IMR-90 (cell line): ENCODE measurements around the gene TIRAP. TPM values are rescaled to one million over a fixed set of nuclear protein-coding genes. Genes with fewer than 3 reads are reported as not detected.

Source experiments
- ATAC-seq: fragments of 200-7000 bp; cut with Tn5 transposase; 2 replicates; pipeline ENCODE4 v1.9.1; 2020; ENCODE audit warnings: low read depth, mild to moderate bottlenecking, moderate library complexity
- BruUV-seq: library from RNA; stranded (reverse); fragments of 400-500 nt; replicated peaks from 2 replicates; lab custom pipeline; 2021; lab: Mats Ljungman, UMichigan
- CTCF ChIA-PET: fragments of 300-600 bp; formaldehyde crosslinking; extraction: SDS; loops from one replicate; lab custom pipeline; 2021; ENCODE audit warnings: antibody characterized with exemption; lab: Yijun Ruan, JAX
- POLR2A ChIA-PET: fragments of 300-600 bp; sonication (Branson Sonifier 250); formaldehyde crosslinking; loops from one replicate; lab custom pipeline; 2022; ENCODE audit warnings: antibody characterized with exemption; ENCODE audit not compliant: unreplicated experiment; lab: Charles Lee
- DNase-seq: peaks from one replicate; pipeline ENCODE4 v3.0.0; 2013
- H2AFZ ChIP-seq: replicated peaks from 2 replicates; pipeline ENCODE3; 2013; ENCODE audit warnings: low read length, mild to moderate bottlenecking; ENCODE audit not compliant: poor library complexity
- H2AK5ac ChIP-seq: 2 replicates; pipeline ENCODE4 v1.6.1; 2013; ENCODE audit warnings: low read depth, low read length, inconsistent platforms
- H2AK9ac ChIP-seq: replicated peaks from 2 replicates; pipeline ENCODE3; 2013; ENCODE audit warnings: mild to moderate bottlenecking, low read depth, low read length, moderate library complexity; ENCODE audit not compliant: poor library complexity
- H2BK120ac ChIP-seq: 2 replicates; pipeline ENCODE4 v1.6.1; 2013; ENCODE audit warnings: low read depth, low read length, inconsistent platforms
- H2BK15ac ChIP-seq: 3 replicates; pipeline ENCODE4 v1.6.1; 2013; ENCODE audit warnings: low read depth, low read length, inconsistent platforms
- H2BK20ac ChIP-seq: 2 replicates; pipeline ENCODE4 v1.6.1; 2013; ENCODE audit warnings: low read depth, mild to moderate bottlenecking, inconsistent platforms, low read length, moderate library complexity
- H2BK5ac ChIP-seq: 2 replicates; pipeline ENCODE4 v1.6.1; 2013; ENCODE audit warnings: mild to moderate bottlenecking, low read depth, low read length, inconsistent platforms; ENCODE audit not compliant: poor library complexity, severe bottlenecking
- H3K14ac ChIP-seq: replicated peaks from 2 replicates; pipeline ENCODE4 v1.6.1; 2013; ENCODE audit warnings: low read depth, low read length, inconsistent platforms
- H3K18ac ChIP-seq: 2 replicates; pipeline ENCODE4 v1.6.1; 2013; ENCODE audit warnings: low read depth, low read length, control low read depth
- H3K23ac ChIP-seq: 2 replicates; pipeline ENCODE4 v1.6.1; 2013; ENCODE audit warnings: low read depth, low read length, inconsistent platforms
- H3K27ac ChIP-seq: 2 replicates; pipeline ENCODE4 v1.5.1; 2013; ENCODE audit warnings: mild to moderate bottlenecking, control low read depth, low read length; ENCODE audit not compliant: insufficient read depth
- H3K27me3 ChIP-seq: 2 replicates; pipeline ENCODE4 v1.6.1; 2013; ENCODE audit warnings: low read length; ENCODE audit not compliant: control insufficient read depth, insufficient read depth
- H3K36me3 ChIP-seq: 2 replicates; pipeline ENCODE4 v1.6.1; 2013; ENCODE audit warnings: low read length, mixed read lengths; ENCODE audit not compliant: control insufficient read depth, insufficient read depth
- H3K4ac ChIP-seq: 2 replicates; pipeline ENCODE4 v1.6.1; 2013; ENCODE audit warnings: low read depth, low read length, inconsistent platforms
- H3K4me1 ChIP-seq: 2 replicates; pipeline ENCODE4 v1.6.1; 2013; ENCODE audit warnings: low read length, mixed read lengths; ENCODE audit not compliant: control insufficient read depth, insufficient read depth
- H3K4me2 ChIP-seq: 2 replicates; pipeline ENCODE4 v1.6.1; 2013; ENCODE audit warnings: low read depth, mild to moderate bottlenecking, control low read depth, low read length, moderate library complexity
- H3K4me3 ChIP-seq: 2 replicates; pipeline ENCODE4 v1.5.1; 2013; ENCODE audit warnings: low read depth, mild to moderate bottlenecking, control low read depth, low read length, moderate library complexity; ENCODE audit not compliant: insufficient read depth
- H3K56ac ChIP-seq: 2 replicates; pipeline ENCODE4 v1.6.1; 2013; ENCODE audit warnings: low read length, inconsistent platforms; ENCODE audit not compliant: insufficient read depth; ENCODE audit errors: extremely low read depth
- H3K79me1 ChIP-seq, 2 experiments: 2 replicates each; pipeline ENCODE4 v1.6.1; 2013; ENCODE audit warnings: low read length in 2 of 2, inconsistent platforms in 1 of 2, low read depth in 1 of 2
- H3K9ac ChIP-seq: 2 replicates; pipeline ENCODE4 v1.6.1; 2013; ENCODE audit warnings: low read depth, low read length, control low read depth
- H3K9me1 ChIP-seq: 2 replicates; pipeline ENCODE4 v1.6.1; 2013; ENCODE audit warnings: low read length, inconsistent platforms; ENCODE audit not compliant: insufficient read depth
- H3K9me3 ChIP-seq: 2 replicates; pipeline ENCODE4 v1.6.1; 2013; ENCODE audit warnings: low read length; ENCODE audit not compliant: control insufficient read depth, insufficient read depth
- H4K20me1 ChIP-seq: 2 replicates; pipeline ENCODE4 v1.6.1; 2013; ENCODE audit warnings: low read length, inconsistent platforms; ENCODE audit not compliant: insufficient read depth
- H4K5ac ChIP-seq: 2 replicates; pipeline ENCODE4 v1.6.1; 2013; ENCODE audit warnings: mild to moderate bottlenecking, low read depth, low read length, control low read depth
- H4K8ac ChIP-seq, 2 experiments: 2 replicates each; pipeline ENCODE4 v1.6.1; 2013; ENCODE audit warnings: low read depth in 2 of 2, low read length in 2 of 2, control low read depth in 1 of 2, inconsistent platforms in 1 of 2
- H4K91ac ChIP-seq: 2 replicates; pipeline ENCODE4 v1.6.1; 2013; ENCODE audit warnings: low read depth, low read length, inconsistent platforms; ENCODE audit not compliant: insufficient read depth
- CEBPB ChIP-seq: IDR thresholded peaks from 2 replicates; pipeline ENCODE4 v1.6.1; 2012; ENCODE audit warnings: low read depth, low read length, improper control_type of control experiment
- NFE2L2 ChIP-seq: fragments of 150-350 bp; IDR thresholded peaks from 2 replicates; pipeline ENCODE4 v1.6.1; 2016; ENCODE audit warnings: low read depth, mild to moderate bottlenecking, low read length
- WGBS, 2 experiments: methylation state at CpG; one replicate each; pipeline versions ENCODE4 v1.1.5 to v1.1.7; 2013; ENCODE audit warnings: missing lambda C conversion rate in 2 of 2; ENCODE audit not compliant: insufficient read length in 1 of 2; ENCODE audit errors: extremely low coverage in 2 of 2; 5-methylcytosine and 5-hydroxymethylcytosine counted together
- dilution Hi-C: fragments of 300-500 bp; cut with HindIII; formaldehyde crosslinking; loops from one replicate; pipeline ENCODE4 v1.14.3; 2018; ENCODE audit warnings: low sequenced_read_pairs; ENCODE audit not compliant: unreplicated experiment
- in situ Hi-C: fragments of 300-500 bp; cut with MboI; formaldehyde crosslinking; loops from 3 replicates; pipeline ENCODE4 v1.14.3; 2019; ENCODE audit warnings: low sequenced_read_pairs, inconsistent platforms, mixed read lengths
- intact Hi-C: fragments of 100-400 bp; cut with micrococcal nuclease; formaldehyde crosslinking; loops from 2 replicates; pipeline ENCODE4 v1.10.0; 2022
- polyA plus RNA-seq, 3 experiments: library from polyadenylated mRNA; depleted of rRNA; stranded (reverse); fragments of >200 nt; gene quantifications; 2 replicates each; pipeline ENCODE4 v1.2.3, GENCODE V29; 2012; ENCODE audit warnings: low replicate concordance in 1 of 3
- total RNA-seq: library from RNA; depleted of rRNA; stranded (reverse); fragments of >200 nt; gene quantifications from 2 replicates; pipeline ENCODE4 v1.2.3, GENCODE V29; 2012

Gene TIRAP
- total and polyA plus RNA-seq, 2 of the 4 experiments (the other 2 are of a cell fraction) = 3.0 to 7.4 TPM

- Histone ChIP-seq H3K18ac (no peak overlapping the region), H3K4ac (no peak overlapping the region), H3K36me3 (peaks cover 18% of the 10 kb centered on the region), H4K5ac (no peak overlapping the region), H4K8ac (no peak overlapping the region), H2BK5ac (no peak overlapping the region), H3K4me2 (no peak overlapping the region), H2AK5ac (no peak overlapping the region), H4K20me1 (peaks cover 7% of the 10 kb centered on the region), H3K9me1 (peaks cover 14% of the 10 kb centered on the region), H3K23ac (no peak overlapping the region), H3K4me3 (no peak overlapping the region), H3K27me3 (no peaks in the 10 kb centered on the region), H3K9ac (no peak overlapping the region), H3K4me1 (peaks cover 3% of the 10 kb centered on the region), H2BK120ac (no peak overlapping the region), H2BK15ac (no peak overlapping the region), H2BK20ac (no peak overlapping the region), H3K14ac (no peak overlapping the region), H2AFZ (no peak overlapping the region), H2AK9ac (no peak overlapping the region), H3K27ac (no peak overlapping the region), H3K9me3 (no peaks in the 10 kb centered on the region), H3K56ac (no peak overlapping the region), H4K91ac (no peak overlapping the region), H3K79me1 (peaks cover 0 to 16% of the 10 kb centered on the region in 2 experiments; a peak in 3 of 4 replicates)
- intact Hi-C loops (loop anchor here (5.0 kb wide), 1 partner anchor 45 kb away; the partner anchor contains the start of genes FAM118B and RPUSD4), dilution Hi-C loops (no loop called here), in situ Hi-C loops (no loop called here)
- CTCF ChIA-PET = no interaction called here
- no peak for TF ChIP-seq NFE2L2
- TF ChIP-seq CEBPB = peak; percentile 93
- ATAC-seq (no peak), DNase-seq (no peak)
- BruUV-seq = no TSS peak
- POLR2A ChIA-PET = no interaction called here
- no CpG with 5 or more reads among the region's 2 CpGs for WGBS, 2 experiments
These were observed 25.7 kb upstream of the TIRAP start for GRCh38 chr11:126257144-126257543.
